GM12878 (cell line): ENCODE measurements around the gene SERPINB8. TPM values are rescaled to one million over a fixed set of nuclear protein-coding genes. Genes with fewer than 3 reads are reported as not detected.

Experiments used
- ATAC-seq: fragments of 200-7000 bp; cut with Tn5 transposase; 3 replicates; pipeline ENCODE4 v1.9.1; 2020; ENCODE audit warnings: mild to moderate bottlenecking, moderate library complexity
- BruUV-seq: library from RNA; stranded (reverse); fragments of 400-500 nt; replicated peaks from 2 replicates; lab custom pipeline; 2021; lab: Mats Ljungman, UMichigan
- CTCF ChIA-PET: fragments of 300-600 bp; sonication (Branson Sonifier 250); formaldehyde crosslinking; extraction: SDS; loops from one replicate; lab custom pipeline; 2021; ENCODE audit warnings: inconsistent platforms; lab: Yijun Ruan, JAX
- POLR2A ChIA-PET: fragments of 350-600 bp; formaldehyde crosslinking; extraction: SDS; loops from one replicate; lab custom pipeline; 2021; ENCODE audit warnings: inconsistent platforms; lab: Charles Lee
- RAD21 ChIA-PET: fragments of 300-600 bp; sonication (Branson Sonifier 250); formaldehyde crosslinking; loops from one replicate; lab custom pipeline; 2023; ENCODE audit warnings: antibody characterized with exemption; ENCODE audit not compliant: unreplicated experiment; lab: Charles Lee
- SMC1A ChIA-PET: fragments of 300-600 bp; sonication (Branson Sonifier 250); formaldehyde crosslinking; loops from one replicate; lab custom pipeline; 2023; ENCODE audit not compliant: unreplicated experiment, uncharacterized antibody; lab: Charles Lee
- DNase-seq: peaks from one replicate; pipeline ENCODE4 v3.0.0-alpha.2; 2011; ENCODE audit warnings: low read depth, low spot score
- FAIRE-seq: peaks from 3 replicates; lab custom pipeline; 2011; peaks lifted over from hg19 to GRCh38; lab: Jason Lieb, UNC
- H2AFZ ChIP-seq: 2 replicates; pipeline ENCODE4 v1.6.0; 2011; ENCODE audit warnings: low read depth, low read length, control low read depth; ENCODE audit not compliant: control insufficient read depth
- H3K27ac ChIP-seq: 2 replicates; pipeline ENCODE4 v1.5.1; 2011; ENCODE audit warnings: control low read depth; ENCODE audit not compliant: control insufficient read depth, insufficient read depth
- H3K27me3 ChIP-seq, 2 experiments: replicated peaks in 1 of 2; 2 replicates each; pipeline versions ENCODE4 v1.6.0 to v1.6.1; 2011; ENCODE audit warnings: low read length in 1 of 2; ENCODE audit not compliant: control insufficient read depth in 2 of 2, insufficient read depth in 2 of 2
- H3K36me3 ChIP-seq, 2 experiments: 2 replicates each; pipeline ENCODE4 v1.5.1; 2011; ENCODE audit warnings: low read length in 1 of 2; ENCODE audit not compliant: control insufficient read depth in 2 of 2, insufficient read depth in 2 of 2
- H3K4me1 ChIP-seq: 2 replicates; pipeline ENCODE4 v1.6.1; 2011; ENCODE audit warnings: mild to moderate bottlenecking, low read length, moderate library complexity, mixed read lengths; ENCODE audit not compliant: control insufficient read depth, insufficient read depth
- H3K4me2 ChIP-seq: 2 replicates; pipeline ENCODE4 v1.6.0; 2011; ENCODE audit warnings: control low read depth; ENCODE audit not compliant: control insufficient read depth, insufficient read depth
- H3K4me3 ChIP-seq: fragments of 200-600 bp; sonication (generic); 2 replicates; pipeline ENCODE4 v1.5.1; 2016
- H3K79me2 ChIP-seq: 2 replicates; pipeline ENCODE4 v1.6.0; 2011; ENCODE audit warnings: low read length; ENCODE audit not compliant: control insufficient read depth, insufficient read depth
- H3K9ac ChIP-seq: 2 replicates; pipeline ENCODE4 v1.8.0; 2011; ENCODE audit warnings: low read length, control low read depth, mixed read lengths; ENCODE audit not compliant: control insufficient read depth, insufficient read depth
- H3K9me3 ChIP-seq: replicated peaks from 3 replicates; pipeline ENCODE4 v1.5.1; 2011; ENCODE audit warnings: mild to moderate bottlenecking, low read length; ENCODE audit not compliant: control insufficient read depth, insufficient read depth
- H4K20me1 ChIP-seq: 2 replicates; pipeline ENCODE4 v1.6.0; 2011; ENCODE audit not compliant: control insufficient read depth, insufficient read depth
- IRF4 ChIP-seq: IDR thresholded peaks from 2 replicates; pipeline ENCODE4 v1.6.1; 2011; ENCODE audit warnings: low read depth, low read length
- POLR2AphosphoS2 ChIP-seq: IDR thresholded peaks from 2 replicates; pipeline ENCODE4 v1.6.1; 2011; ENCODE audit warnings: low read depth, mild to moderate bottlenecking, low read length, improper control_type of control experiment, moderate library complexity
- WGBS: methylation state at CpG from one replicate; pipeline ENCODE4 v1.1.6; 2016; ENCODE audit warnings: low lambda C conversion rate; ENCODE audit not compliant: insufficient replicate concordance, insufficient coverage; ENCODE audit errors: missing lambda C conversion rate; 5-methylcytosine and 5-hydroxymethylcytosine counted together
- in situ Hi-C: fragments of 300-500 bp; cut with MboI; formaldehyde crosslinking; loops from 9 replicates; pipeline ENCODE4 v1.14.3; 2018; ENCODE audit warnings: mixed read lengths
- intact Hi-C: fragments of 100-400 bp; cut with micrococcal nuclease; formaldehyde crosslinking; loops from one replicate; pipeline ENCODE4 v1.14.2; 2022; ENCODE audit not compliant: unreplicated experiment
- polyA plus RNA-seq, 11 experiments: library from polyadenylated mRNA; depleted of rRNA in 4 of 11; unstranded in 6 of 11; stranded (reverse) in 5 of 11; fragments of >200 nt; fragmentation: Nextera tagmentation in 4 of 11; fragmentation: Illumina TruSeq in 1 of 11; extraction: Ambion mirVana in 4 of 11; extraction: Trizol in 1 of 11; gene quantifications; 1 replicate in 1 of 11; 2 replicates in 10 of 11; pipeline versions ENCODE4 v1.2.1 to v1.2.3, GENCODE V29; 2011 to 2016; ENCODE audit warnings: inconsistent platforms in 2 of 11, missing spikeins in 2 of 11, low read depth in 1 of 11
- total RNA-seq, 4 experiments: library from RNA; depleted of rRNA in 3 of 4; stranded (reverse); fragments of >200 nt in 3 of 4; fragmentation: Illumina TruSeq in 1 of 4; extraction: Trizol in 1 of 4; gene quantifications; 2 replicates each; pipeline versions ENCODE4 v1.2.1 to v1.2.3, GENCODE V29; 2013 to 2021
- TF ChIP-seq, protein P1 (sequence below), 3 experiments: IDR thresholded peaks in 2 of 3; conservative IDR thresholded peaks in 1 of 3; 2 replicates each; pipeline ENCODE4 v1.5.1; 2011; ENCODE audit warnings: low read depth in 3 of 3, low read length in 3 of 3, mild to moderate bottlenecking in 3 of 3, control low read depth in 2 of 3, moderate library complexity in 2 of 3, inconsistent platforms in 1 of 3, mixed read lengths in 1 of 3; ENCODE audit not compliant: control insufficient read depth in 2 of 3, insufficient read depth in 1 of 3; ENCODE audit errors: extremely low read depth in 1 of 3

SERPINB8 gene
- total and polyA plus RNA-seq, 10 of the 15 experiments (the other 5 are each of a cell fraction or from before 2014, with no cell fraction given): 8.1 to 31.5 (median 16.7) TPM

DNA sequence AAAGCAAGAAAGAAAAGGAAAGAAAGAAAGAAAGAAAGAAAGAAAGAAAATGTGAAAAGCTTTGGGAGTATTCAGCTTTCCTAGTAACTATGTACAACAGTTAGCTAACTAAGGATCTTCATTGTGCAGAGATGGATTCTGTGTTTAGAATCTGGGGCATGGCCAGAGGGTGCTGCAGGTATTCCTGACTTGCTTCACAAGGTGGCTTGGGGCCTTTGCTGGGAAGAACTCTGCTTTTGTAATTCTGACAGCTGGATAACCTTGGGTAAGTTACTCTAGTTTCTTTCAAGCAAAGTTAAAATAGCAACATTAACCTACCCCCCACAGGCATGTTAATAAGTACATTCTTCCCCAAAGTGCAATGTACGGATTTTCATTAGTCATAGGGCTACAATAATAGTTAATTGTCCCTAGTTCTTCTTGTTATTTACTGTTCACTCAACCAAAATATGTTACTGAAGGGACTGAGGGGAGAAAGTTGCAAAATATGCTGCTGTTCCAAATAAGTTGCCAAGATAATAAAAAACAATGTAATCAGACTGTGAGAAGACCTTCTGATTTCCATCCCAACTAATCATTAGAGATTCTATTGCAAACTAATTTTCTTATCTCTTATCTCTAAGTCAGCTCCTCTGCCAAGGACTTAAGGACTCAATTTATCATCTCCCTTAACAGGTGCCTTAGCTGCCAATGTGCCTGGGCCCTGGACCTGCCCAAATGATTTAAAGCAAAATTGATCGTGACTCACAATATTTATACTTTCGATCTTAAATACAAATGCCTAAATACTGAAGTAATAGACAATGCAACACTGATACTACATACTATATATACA, 50.3 kb downstream of the SERPINB8 start:
- ChIA-PET RAD21 (interaction anchor here (1.3 kb wide), 1 partner anchor 13 kb away, joined by 3 read pairs; no protein-coding TSS in a partner anchor), SMC1A (interaction anchor here (0.8 to 4.0 kb wide), 9 partner anchors 10 to 1735 kb away, joined by 3 to 34 read pairs (median 4); no protein-coding TSS in a partner anchor), CTCF (interaction anchor here (0.6 to 6.4 kb wide), 10 partner anchors 8 to 390 kb away, joined by 3 to 57 read pairs (median 6); no protein-coding TSS in a partner anchor), POLR2A (no interaction called here)
- 52% methylated on average over 3 of the region's 3 CpGs for WGBS
- no peak for ATAC-seq
- Histone ChIP-seq H3K4me2 (no peak overlapping the region), H2AFZ (no peak overlapping the region), H3K9ac (no peak overlapping the region), H4K20me1 (no peaks in the 10 kb centered on the region), H3K36me3 (no peaks in the 10 kb centered on the region), H3K27ac (no peak overlapping the region), H3K79me2 (no peaks in the 10 kb centered on the region), H3K9me3 (no peaks in the 10 kb centered on the region), H3K27me3 (no peaks in the 10 kb centered on the region), H3K4me1 (no peaks in the 10 kb centered on the region), H3K4me3 (no peak overlapping the region)
- no peak for FAIRE-seq
- in situ Hi-C loops (no loop called here), intact Hi-C loops (loop anchor here (5.0 kb wide), 2 partner anchors 77 to 1187 kb away; no protein-coding TSS in a partner anchor)
- no peak for DNase-seq
- TF ChIP-seq, protein P1, sequence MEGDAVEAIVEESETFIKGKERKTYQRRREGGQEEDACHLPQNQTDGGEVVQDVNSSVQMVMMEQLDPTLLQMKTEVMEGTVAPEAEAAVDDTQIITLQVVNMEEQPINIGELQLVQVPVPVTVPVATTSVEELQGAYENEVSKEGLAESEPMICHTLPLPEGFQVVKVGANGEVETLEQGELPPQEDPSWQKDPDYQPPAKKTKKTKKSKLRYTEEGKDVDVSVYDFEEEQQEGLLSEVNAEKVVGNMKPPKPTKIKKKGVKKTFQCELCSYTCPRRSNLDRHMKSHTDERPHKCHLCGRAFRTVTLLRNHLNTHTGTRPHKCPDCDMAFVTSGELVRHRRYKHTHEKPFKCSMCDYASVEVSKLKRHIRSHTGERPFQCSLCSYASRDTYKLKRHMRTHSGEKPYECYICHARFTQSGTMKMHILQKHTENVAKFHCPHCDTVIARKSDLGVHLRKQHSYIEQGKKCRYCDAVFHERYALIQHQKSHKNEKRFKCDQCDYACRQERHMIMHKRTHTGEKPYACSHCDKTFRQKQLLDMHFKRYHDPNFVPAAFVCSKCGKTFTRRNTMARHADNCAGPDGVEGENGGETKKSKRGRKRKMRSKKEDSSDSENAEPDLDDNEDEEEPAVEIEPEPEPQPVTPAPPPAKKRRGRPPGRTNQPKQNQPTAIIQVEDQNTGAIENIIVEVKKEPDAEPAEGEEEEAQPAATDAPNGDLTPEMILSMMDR (IDR thresholded peaks at IDR 0.05 in 2 of 3, conservative IDR thresholded peaks at IDR 0.05 in 1 of 3; ENCODE audit: control insufficient read depth in 2 of 3, extremely low read depth in 1 of 3, insufficient read depth in 1 of 3, low read depth in 3 of 3, low read length in 3 of 3): no peak
- TF ChIP-seq IRF4 (no peak), POLR2AphosphoS2 (no peak)
- no TSS peak for BruUV-seq
